IMR-90 (cell line): Measurements from ENCODE around the gene FERMT2. TPM values are rescaled to one million over a fixed set of nuclear protein-coding genes. Genes with fewer than 3 reads are reported as not detected.

Experiments
- ATAC-seq: fragments of 200-7000 bp; cut with Tn5 transposase; 2 replicates; pipeline ENCODE4 v1.9.1; 2020; ENCODE audit warnings: low read depth, mild to moderate bottlenecking, moderate library complexity
- BruUV-seq: library from RNA; stranded (reverse); fragments of 400-500 nt; replicated peaks from 2 replicates; lab custom pipeline; 2021; lab: Mats Ljungman, UMichigan
- CTCF ChIA-PET: fragments of 300-600 bp; formaldehyde crosslinking; extraction: SDS; loops from one replicate; lab custom pipeline; 2021; ENCODE audit warnings: antibody characterized with exemption; lab: Yijun Ruan, JAX
- POLR2A ChIA-PET: fragments of 300-600 bp; sonication (Branson Sonifier 250); formaldehyde crosslinking; loops from one replicate; lab custom pipeline; 2022; ENCODE audit warnings: antibody characterized with exemption; ENCODE audit not compliant: unreplicated experiment; lab: Charles Lee
- DNase-seq: peaks from one replicate; pipeline ENCODE4 v3.0.0; 2013
- H2AFZ ChIP-seq: replicated peaks from 2 replicates; pipeline ENCODE3; 2013; ENCODE audit warnings: low read length, mild to moderate bottlenecking; ENCODE audit not compliant: poor library complexity
- H2AK5ac ChIP-seq: 2 replicates; pipeline ENCODE4 v1.6.1; 2013; ENCODE audit warnings: low read depth, low read length, inconsistent platforms
- H2AK9ac ChIP-seq: replicated peaks from 2 replicates; pipeline ENCODE3; 2013; ENCODE audit warnings: mild to moderate bottlenecking, low read depth, low read length, moderate library complexity; ENCODE audit not compliant: poor library complexity
- H2BK120ac ChIP-seq: 2 replicates; pipeline ENCODE4 v1.6.1; 2013; ENCODE audit warnings: low read depth, low read length, inconsistent platforms
- H2BK15ac ChIP-seq: 3 replicates; pipeline ENCODE4 v1.6.1; 2013; ENCODE audit warnings: low read depth, low read length, inconsistent platforms
- H2BK20ac ChIP-seq: 2 replicates; pipeline ENCODE4 v1.6.1; 2013; ENCODE audit warnings: low read depth, mild to moderate bottlenecking, inconsistent platforms, low read length, moderate library complexity
- H2BK5ac ChIP-seq: 2 replicates; pipeline ENCODE4 v1.6.1; 2013; ENCODE audit warnings: mild to moderate bottlenecking, low read depth, low read length, inconsistent platforms; ENCODE audit not compliant: poor library complexity, severe bottlenecking
- H3K14ac ChIP-seq: replicated peaks from 2 replicates; pipeline ENCODE4 v1.6.1; 2013; ENCODE audit warnings: low read depth, low read length, inconsistent platforms
- H3K18ac ChIP-seq: 2 replicates; pipeline ENCODE4 v1.6.1; 2013; ENCODE audit warnings: low read depth, low read length, control low read depth
- H3K23ac ChIP-seq: 2 replicates; pipeline ENCODE4 v1.6.1; 2013; ENCODE audit warnings: low read depth, low read length, inconsistent platforms
- H3K27ac ChIP-seq: 2 replicates; pipeline ENCODE4 v1.5.1; 2013; ENCODE audit warnings: mild to moderate bottlenecking, control low read depth, low read length; ENCODE audit not compliant: insufficient read depth
- H3K27me3 ChIP-seq: 2 replicates; pipeline ENCODE4 v1.6.1; 2013; ENCODE audit warnings: low read length; ENCODE audit not compliant: control insufficient read depth, insufficient read depth
- H3K36me3 ChIP-seq: 2 replicates; pipeline ENCODE4 v1.6.1; 2013; ENCODE audit warnings: low read length, mixed read lengths; ENCODE audit not compliant: control insufficient read depth, insufficient read depth
- H3K4ac ChIP-seq: 2 replicates; pipeline ENCODE4 v1.6.1; 2013; ENCODE audit warnings: low read depth, low read length, inconsistent platforms
- H3K4me1 ChIP-seq: 2 replicates; pipeline ENCODE4 v1.6.1; 2013; ENCODE audit warnings: low read length, mixed read lengths; ENCODE audit not compliant: control insufficient read depth, insufficient read depth
- H3K4me2 ChIP-seq: 2 replicates; pipeline ENCODE4 v1.6.1; 2013; ENCODE audit warnings: low read depth, mild to moderate bottlenecking, control low read depth, low read length, moderate library complexity
- H3K4me3 ChIP-seq: 2 replicates; pipeline ENCODE4 v1.5.1; 2013; ENCODE audit warnings: low read depth, mild to moderate bottlenecking, control low read depth, low read length, moderate library complexity; ENCODE audit not compliant: insufficient read depth
- H3K56ac ChIP-seq: 2 replicates; pipeline ENCODE4 v1.6.1; 2013; ENCODE audit warnings: low read length, inconsistent platforms; ENCODE audit not compliant: insufficient read depth; ENCODE audit errors: extremely low read depth
- H3K79me1 ChIP-seq, 2 experiments: 2 replicates each; pipeline ENCODE4 v1.6.1; 2013; ENCODE audit warnings: low read length in 2 of 2, inconsistent platforms in 1 of 2, low read depth in 1 of 2
- H3K9ac ChIP-seq: 2 replicates; pipeline ENCODE4 v1.6.1; 2013; ENCODE audit warnings: low read depth, low read length, control low read depth
- H3K9me1 ChIP-seq: 2 replicates; pipeline ENCODE4 v1.6.1; 2013; ENCODE audit warnings: low read length, inconsistent platforms; ENCODE audit not compliant: insufficient read depth
- H3K9me3 ChIP-seq: 2 replicates; pipeline ENCODE4 v1.6.1; 2013; ENCODE audit warnings: low read length; ENCODE audit not compliant: control insufficient read depth, insufficient read depth
- H4K20me1 ChIP-seq: 2 replicates; pipeline ENCODE4 v1.6.1; 2013; ENCODE audit warnings: low read length, inconsistent platforms; ENCODE audit not compliant: insufficient read depth
- H4K5ac ChIP-seq: 2 replicates; pipeline ENCODE4 v1.6.1; 2013; ENCODE audit warnings: mild to moderate bottlenecking, low read depth, low read length, control low read depth
- H4K8ac ChIP-seq, 2 experiments: 2 replicates each; pipeline ENCODE4 v1.6.1; 2013; ENCODE audit warnings: low read depth in 2 of 2, low read length in 2 of 2, control low read depth in 1 of 2, inconsistent platforms in 1 of 2
- H4K91ac ChIP-seq: 2 replicates; pipeline ENCODE4 v1.6.1; 2013; ENCODE audit warnings: low read depth, low read length, inconsistent platforms; ENCODE audit not compliant: insufficient read depth
- BHLHE40 ChIP-seq: fragments of 150-350 bp; IDR thresholded peaks from 2 replicates; pipeline ENCODE4 v1.6.1; 2016; ENCODE audit warnings: mild to moderate bottlenecking, low read depth, low read length
- CEBPB ChIP-seq: IDR thresholded peaks from 2 replicates; pipeline ENCODE4 v1.6.1; 2012; ENCODE audit warnings: low read depth, low read length, improper control_type of control experiment
- CHD1 ChIP-seq: IDR thresholded peaks from 2 replicates; pipeline ENCODE4 v1.6.1; 2012; ENCODE audit warnings: low read depth, low read length, improper control_type of control experiment
- FOS ChIP-seq: fragments of 150-350 bp; IDR thresholded peaks from 2 replicates; pipeline ENCODE4 v1.6.1; 2016; ENCODE audit warnings: low read depth, low read length
- MAFK ChIP-seq: IDR thresholded peaks from 2 replicates; pipeline ENCODE4 v1.6.1; 2012; ENCODE audit warnings: low read depth, low read length, improper control_type of control experiment
- MAZ ChIP-seq: IDR thresholded peaks from 2 replicates; pipeline ENCODE4 v1.6.1; 2012; ENCODE audit warnings: low read depth, mild to moderate bottlenecking, low read length, improper control_type of control experiment, moderate library complexity, borderline replicate concordance
- MXI1 ChIP-seq: IDR thresholded peaks from 2 replicates; pipeline ENCODE4 v1.6.1; 2012; ENCODE audit warnings: low read depth, mild to moderate bottlenecking, low read length, moderate library complexity, borderline replicate concordance
- NFE2L2 ChIP-seq: fragments of 150-350 bp; IDR thresholded peaks from 2 replicates; pipeline ENCODE4 v1.6.1; 2016; ENCODE audit warnings: low read depth, mild to moderate bottlenecking, low read length
- POLR2A ChIP-seq: IDR thresholded peaks from 2 replicates; pipeline ENCODE4 v1.6.1; 2012; ENCODE audit warnings: mild to moderate bottlenecking, low read depth, low read length
- RAD21 ChIP-seq: IDR thresholded peaks from 2 replicates; pipeline ENCODE4 v1.6.1; 2012; ENCODE audit warnings: low read length, improper control_type of control experiment
- RCOR1 ChIP-seq: IDR thresholded peaks from 2 replicates; pipeline ENCODE4 v1.6.1; 2012; ENCODE audit warnings: mild to moderate bottlenecking, low read length, improper control_type of control experiment; ENCODE audit not compliant: insufficient replicate concordance
- RFX5 ChIP-seq: IDR thresholded peaks from 2 replicates; pipeline ENCODE4 v1.8.0; 2012; ENCODE audit warnings: low read depth, mild to moderate bottlenecking, low read length, moderate library complexity
- SMC3 ChIP-seq: fragments of 150-350 bp; IDR thresholded peaks from 2 replicates; pipeline ENCODE4 v1.6.1; 2016; ENCODE audit warnings: low read depth, mild to moderate bottlenecking, antibody characterized with exemption, low read length, moderate library complexity
- USF2 ChIP-seq: fragments of 150-350 bp; IDR thresholded peaks from 2 replicates; pipeline ENCODE4 v1.6.1; 2017; ENCODE audit warnings: mild to moderate bottlenecking, antibody characterized with exemption, low read length, low read depth
- WGBS, 2 experiments: methylation state at CpG; one replicate each; pipeline versions ENCODE4 v1.1.5 to v1.1.7; 2013; ENCODE audit warnings: missing lambda C conversion rate in 2 of 2; ENCODE audit not compliant: insufficient read length in 1 of 2; ENCODE audit errors: extremely low coverage in 2 of 2; 5-methylcytosine and 5-hydroxymethylcytosine counted together
- dilution Hi-C: fragments of 300-500 bp; cut with HindIII; formaldehyde crosslinking; loops from one replicate; pipeline ENCODE4 v1.14.3; 2018; ENCODE audit warnings: low sequenced_read_pairs; ENCODE audit not compliant: unreplicated experiment
- in situ Hi-C: fragments of 300-500 bp; cut with MboI; formaldehyde crosslinking; loops from 3 replicates; pipeline ENCODE4 v1.14.3; 2019; ENCODE audit warnings: low sequenced_read_pairs, inconsistent platforms, mixed read lengths
- intact Hi-C: fragments of 100-400 bp; cut with micrococcal nuclease; formaldehyde crosslinking; loops from 2 replicates; pipeline ENCODE4 v1.10.0; 2022
- polyA plus RNA-seq, 3 experiments: library from polyadenylated mRNA; depleted of rRNA; stranded (reverse); fragments of >200 nt; gene quantifications; 2 replicates each; pipeline ENCODE4 v1.2.3, GENCODE V29; 2012; ENCODE audit warnings: low replicate concordance in 1 of 3
- total RNA-seq: library from RNA; depleted of rRNA; stranded (reverse); fragments of >200 nt; gene quantifications from 2 replicates; pipeline ENCODE4 v1.2.3, GENCODE V29; 2012
- TF ChIP-seq, protein P1 (sequence below): conservative IDR thresholded peaks from 2 replicates; pipeline ENCODE4 v1.5.1; 2012; ENCODE audit warnings: mild to moderate bottlenecking, low read depth, low read length, improper control_type of control experiment
- TF ChIP-seq, protein P2 (sequence below): fragments of 150-350 bp; IDR thresholded peaks from 2 replicates; pipeline ENCODE4 v1.6.1; 2016; ENCODE audit warnings: low read depth, mild to moderate bottlenecking, low read length, moderate library complexity, borderline replicate concordance

FERMT2 gene
- total and polyA plus RNA-seq, 2 of the 4 experiments (the other 2 are of a cell fraction): 131 to 217 TPM

- no peak overlapping the region for H3K4me2 ChIP-seq
- H2BK5ac ChIP-seq: peak overlapping the region; percentile 21
- peaks cover 19% of the 10 kb centered on the region; the same call in 1 of the 2 replicates for H4K20me1 ChIP-seq
- no peak overlapping the region for H2BK15ac ChIP-seq
- H2BK20ac ChIP-seq: no peak overlapping the region
- H2BK120ac ChIP-seq: no peak overlapping the region
- WGBS, 2 experiments: no CpG with 5 or more reads among the region's 5 CpGs
- intact Hi-C loops (loop anchor here (5.0 kb wide), 2 partner anchors 42 to 67 kb away; no protein-coding TSS in a partner anchor), dilution Hi-C loops (no loop called here), in situ Hi-C loops (no loop called here)
- no peak overlapping the region for H3K18ac ChIP-seq
- DNase-seq: peak; percentile 56
- H2AFZ ChIP-seq: no peak overlapping the region
- ChIA-PET POLR2A (no interaction called here), CTCF (interaction anchor here (1.1 kb wide), 1 partner anchor 16 kb away, joined by 3 read pairs; no protein-coding TSS in a partner anchor)
- H4K91ac ChIP-seq: no peak overlapping the region
- no peak overlapping the region for H3K9ac ChIP-seq
- TF ChIP-seq, protein P1, sequence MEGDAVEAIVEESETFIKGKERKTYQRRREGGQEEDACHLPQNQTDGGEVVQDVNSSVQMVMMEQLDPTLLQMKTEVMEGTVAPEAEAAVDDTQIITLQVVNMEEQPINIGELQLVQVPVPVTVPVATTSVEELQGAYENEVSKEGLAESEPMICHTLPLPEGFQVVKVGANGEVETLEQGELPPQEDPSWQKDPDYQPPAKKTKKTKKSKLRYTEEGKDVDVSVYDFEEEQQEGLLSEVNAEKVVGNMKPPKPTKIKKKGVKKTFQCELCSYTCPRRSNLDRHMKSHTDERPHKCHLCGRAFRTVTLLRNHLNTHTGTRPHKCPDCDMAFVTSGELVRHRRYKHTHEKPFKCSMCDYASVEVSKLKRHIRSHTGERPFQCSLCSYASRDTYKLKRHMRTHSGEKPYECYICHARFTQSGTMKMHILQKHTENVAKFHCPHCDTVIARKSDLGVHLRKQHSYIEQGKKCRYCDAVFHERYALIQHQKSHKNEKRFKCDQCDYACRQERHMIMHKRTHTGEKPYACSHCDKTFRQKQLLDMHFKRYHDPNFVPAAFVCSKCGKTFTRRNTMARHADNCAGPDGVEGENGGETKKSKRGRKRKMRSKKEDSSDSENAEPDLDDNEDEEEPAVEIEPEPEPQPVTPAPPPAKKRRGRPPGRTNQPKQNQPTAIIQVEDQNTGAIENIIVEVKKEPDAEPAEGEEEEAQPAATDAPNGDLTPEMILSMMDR: no peak
- TF ChIP-seq, protein P2, sequence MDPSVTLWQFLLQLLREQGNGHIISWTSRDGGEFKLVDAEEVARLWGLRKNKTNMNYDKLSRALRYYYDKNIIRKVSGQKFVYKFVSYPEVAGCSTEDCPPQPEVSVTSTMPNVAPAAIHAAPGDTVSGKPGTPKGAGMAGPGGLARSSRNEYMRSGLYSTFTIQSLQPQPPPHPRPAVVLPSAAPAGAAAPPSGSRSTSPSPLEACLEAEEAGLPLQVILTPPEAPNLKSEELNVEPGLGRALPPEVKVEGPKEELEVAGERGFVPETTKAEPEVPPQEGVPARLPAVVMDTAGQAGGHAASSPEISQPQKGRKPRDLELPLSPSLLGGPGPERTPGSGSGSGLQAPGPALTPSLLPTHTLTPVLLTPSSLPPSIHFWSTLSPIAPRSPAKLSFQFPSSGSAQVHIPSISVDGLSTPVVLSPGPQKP: no peak
- TF ChIP-seq CEBPB (no peak), USF2 (no peak), RAD21 (no peak), NFE2L2 (no peak), MAZ (no peak), RFX5 (no peak), BHLHE40 (no peak), MXI1 (no peak), POLR2A (no peak), MAFK (no peak), SMC3 (no peak), FOS (no peak), CHD1 (no peak), RCOR1 (no peak)
- 0 out of 2 replicates have a peak overlapping the region, but pooled peaks have one; percentile 24 for H3K4ac ChIP-seq
- H3K23ac ChIP-seq: no peak overlapping the region
- H3K79me1 ChIP-seq: peaks cover 20 to 46% of the 10 kb centered on the region in 2 experiments
- H3K36me3 ChIP-seq: peaks cover 32% of the 10 kb centered on the region
- peaks cover 16% of the 10 kb centered on the region for H3K4me1 ChIP-seq
- H4K5ac ChIP-seq: no peak overlapping the region
- no peak overlapping the region for H2AK5ac ChIP-seq
- BruUV-seq: no TSS peak
- H3K9me1 ChIP-seq: peaks cover 2% of the 10 kb centered on the region; the same call in 1 of the 2 replicates
- H3K27me3 ChIP-seq: no peaks in the 10 kb centered on the region
- no peak overlapping the region for H3K56ac ChIP-seq
- H3K14ac ChIP-seq: peak overlapping the region; percentile 42
- peak overlapping the region; percentile 15; the same call in 1 of the 2 replicates for H3K27ac ChIP-seq
- no peak overlapping the region for H2AK9ac ChIP-seq
- no peak for ATAC-seq
- H3K9me3 ChIP-seq: no peaks in the 10 kb centered on the region
- H3K4me3 ChIP-seq: no peak overlapping the region
- H4K8ac ChIP-seq: 0 out of 4 replicates have a peak overlapping the region, but pooled peaks of 1 of the 2 experiments have one; percentile 0
Observed at GRCh38 chr14:52879958-52880357, 70.9 kb downstream of the FERMT2 start.
